Occipital lobe (tissue), 3 donors: ENCODE results near the gene SCN5A. TPM values are rescaled to one million over a fixed set of nuclear protein-coding genes. Genes with fewer than 3 reads are reported as not detected.

Experiments
- DNase-seq: peaks from one replicate; lab custom pipeline; 2025; lab: John Stamatoyannopoulos, UW
- small RNA-seq: library from RNA; depleted of rRNA; stranded (forward); fragments of <200 nt; gene quantifications from one replicate; pipeline ENCODE3, GENCODE V24; 2014
- total RNA-seq: library from RNA; depleted of rRNA; stranded (reverse); fragments of >200 nt; gene quantifications from one replicate; pipeline ENCODE4 v1.2.3, GENCODE V29; 2014

The SCN5A gene
- total RNA-seq, 1 donor from 2014 or later, result 0.16 TPM

DNA sequence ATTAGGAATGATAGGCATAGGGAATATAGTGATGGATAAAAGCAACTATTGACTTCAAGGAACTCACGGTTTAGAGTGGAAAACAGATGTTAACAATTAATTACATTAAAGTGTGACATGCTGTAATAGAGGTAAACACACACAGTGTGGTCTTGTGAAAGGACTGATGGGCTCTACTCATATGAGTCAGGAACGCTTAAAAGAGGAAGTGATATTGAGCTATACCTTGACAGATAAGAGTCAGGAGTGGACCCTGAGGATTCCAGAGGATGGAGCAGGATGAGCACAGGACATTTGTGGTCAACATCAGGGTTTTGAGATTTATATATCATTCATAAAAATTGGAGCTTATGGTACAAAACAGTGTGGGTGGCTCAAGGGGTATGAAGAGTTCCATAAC lies 142.4 kb downstream of the SCN5A start:
- DNase-seq, result no peak

DNA sequence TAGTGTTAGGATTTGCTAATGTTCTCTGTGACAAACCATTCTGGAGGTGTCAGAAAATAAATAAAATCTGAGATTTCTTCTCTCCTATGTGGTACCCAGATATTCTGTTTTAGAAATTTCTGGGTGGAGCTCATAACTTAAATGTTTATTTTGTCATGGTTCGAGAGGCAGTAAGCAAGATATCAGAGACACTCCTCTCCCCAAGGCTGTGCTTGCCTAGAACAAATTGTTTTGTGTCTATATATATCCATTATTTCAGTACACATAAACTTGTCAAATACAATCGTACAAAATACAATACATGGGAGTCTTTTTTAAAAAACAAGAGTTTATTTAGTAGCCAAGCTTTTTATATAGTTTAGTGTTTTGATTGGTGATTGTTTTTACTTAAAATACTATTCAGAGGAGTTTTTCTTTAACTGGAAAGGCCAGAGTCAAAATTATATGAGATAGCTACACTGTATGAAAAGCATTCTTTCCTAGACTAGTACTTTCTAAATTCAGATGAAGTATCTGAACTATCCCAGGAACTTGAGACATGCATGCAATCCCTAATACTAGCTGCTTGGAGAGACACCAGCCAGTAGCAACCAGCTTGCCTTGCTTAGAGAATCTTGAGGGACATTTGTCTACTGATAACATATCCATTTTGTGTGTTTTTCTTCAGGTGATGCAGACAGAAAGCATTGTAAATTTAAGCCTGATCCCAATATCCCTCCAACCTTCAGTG lies 148.6 kb downstream of the SCN5A start:
- DNase-seq, result no peak

Small RNA genes lying within 50 kb of the gene (small RNA-seq; reads per million reads assigned to genes)
- gene RF00019, result not detected

Other genes starting within 250 kb of the SCN5A start
- 42.6 TPM for gene ACVR2B, start 195.8 kb downstream of the SCN5A start, total RNA-seq
- 18.9 TPM for gene EXOG, start 153.3 kb downstream of the SCN5A start, total RNA-seq
- not detected for gene SCN10A, start 166.5 kb upstream of the SCN5A start, total RNA-seq